SK-N-SH (cell line): ENCODE measurements around the gene PTEN. TPM values are rescaled to one million over a fixed set of nuclear protein-coding genes. Genes with fewer than 3 reads are reported as not detected.

Source experiments
- CTCF ChIA-PET: fragments of 300-600, 350-600 bp; formaldehyde crosslinking; extraction: SDS; loops from one replicate; lab custom pipeline; 2021; lab: Yijun Ruan, JAX
- POLR2A ChIA-PET: fragments of 350-600 bp; sonication (Branson Sonifier 250); formaldehyde crosslinking; extraction: SDS; loops from one replicate; lab custom pipeline; 2020; ENCODE audit warnings: antibody characterized with exemption, inconsistent platforms; lab: Yijun Ruan, JAX
- DNase-seq: peaks from one replicate; pipeline ENCODE4 v3.0.0; 2012
- H2AFZ ChIP-seq: fragments of 200-600 bp; sonication (generic); 2 replicates; pipeline ENCODE4 v1.8.1; 2016; ENCODE audit warnings: antibody characterized with exemption, mild to moderate bottlenecking, low read depth
- H3F3A ChIP-seq: fragments of 200-600 bp; sonication (generic); replicated peaks from 2 replicates; pipeline ENCODE3; 2016; ENCODE audit warnings: antibody characterized with exemption, mild to moderate bottlenecking; ENCODE audit not compliant: insufficient read depth
- H3K27ac ChIP-seq, 2 experiments: fragments of 200-500 bp in 1 of 2; fragments of 200-600 bp in 1 of 2; sonication (Bioruptor generic) in 1 of 2; sonication (generic), shearing (Covaris generic) in 1 of 2; 2 replicates each; pipeline versions ENCODE4 v1.5.1 to v1.6.1; 2014 to 2016; ENCODE audit warnings: low read depth in 2 of 2, inconsistent platforms in 1 of 2, low read length in 1 of 2, mild to moderate bottlenecking in 1 of 2, mixed read lengths in 1 of 2
- H3K27me3 ChIP-seq: fragments of 200-600 bp; sonication (generic), shearing (Covaris generic); 2 replicates; pipeline ENCODE4 v1.6.1; 2016; ENCODE audit warnings: mixed run types; ENCODE audit not compliant: insufficient read depth
- H3K36me3 ChIP-seq, 2 experiments: fragments of 200-500 bp in 1 of 2; fragments of 200-600 bp in 1 of 2; sonication (Bioruptor generic) in 1 of 2; sonication (generic) in 1 of 2; replicated peaks in 1 of 2; 2 replicates each; pipeline versions ENCODE3 to v1.5.1; 2014 to 2016; ENCODE audit warnings: low read length in 1 of 2, mild to moderate bottlenecking in 1 of 2; ENCODE audit not compliant: insufficient read depth in 2 of 2, control insufficient read depth in 1 of 2
- H3K4me1 ChIP-seq, 2 experiments: fragments of 200-500 bp in 1 of 2; fragments of 200-600 bp in 1 of 2; sonication (Bioruptor generic) in 1 of 2; sonication (generic), shearing (Covaris generic) in 1 of 2; 2 replicates each; pipeline versions ENCODE4 v1.5.1 to v1.6.1; 2014 to 2016; ENCODE audit warnings: low read depth in 1 of 2, low read length in 1 of 2, mixed run types in 1 of 2; ENCODE audit not compliant: insufficient read depth in 2 of 2, control insufficient read depth in 1 of 2
- H3K4me2 ChIP-seq: fragments of 200-600 bp; sonication (generic), shearing (Covaris generic); 2 replicates; pipeline ENCODE4 v1.6.1; 2017; ENCODE audit warnings: mixed run types
- H3K4me3 ChIP-seq, 2 experiments: fragments of 200-500 bp in 1 of 2; fragments of 200-600 bp in 1 of 2; sonication (Bioruptor generic) in 1 of 2; sonication (generic), shearing (Covaris generic) in 1 of 2; 2 replicates each; pipeline versions ENCODE4 v1.5.1 to v1.8.1; 2014 to 2016; ENCODE audit warnings: low read depth in 2 of 2, inconsistent platforms in 1 of 2, low read length in 1 of 2, mild to moderate bottlenecking in 1 of 2, mixed read lengths in 1 of 2, moderate library complexity in 1 of 2
- H3K79me2 ChIP-seq: fragments of 200-600 bp; sonication (generic); 2 replicates; pipeline ENCODE4 v1.8.1; 2017; ENCODE audit warnings: mild to moderate bottlenecking; ENCODE audit not compliant: insufficient read depth
- H3K9ac ChIP-seq: fragments of 200-600 bp; sonication (generic); 2 replicates; pipeline ENCODE4 v1.6.1; 2017; ENCODE audit warnings: mixed run types
- H3K9me2 ChIP-seq: fragments of 200-600 bp; sonication (generic); 2 replicates; pipeline ENCODE4 v1.6.1; 2017; ENCODE audit warnings: mixed run types
- H3K9me3 ChIP-seq: fragments of 200-600 bp; sonication (generic); 2 replicates; pipeline ENCODE4 v1.6.1; 2017; ENCODE audit warnings: mixed run types, mild to moderate bottlenecking, moderate library complexity
- H4K20me1 ChIP-seq: fragments of 200-600 bp; sonication (generic); 2 replicates; pipeline ENCODE4 v1.6.1; 2017; ENCODE audit warnings: mild to moderate bottlenecking, mixed run types; ENCODE audit not compliant: insufficient read depth
- CHD2 ChIP-seq: fragments of 150-350 bp; IDR thresholded peaks from 2 replicates; pipeline ENCODE4 v1.6.1; 2018; ENCODE audit warnings: low read length; ENCODE audit not compliant: partially characterized antibody
- ELF1 ChIP-seq: IDR thresholded peaks from 2 replicates; pipeline ENCODE4 v1.4.0; 2012
- EP300 ChIP-seq, 2 experiments: IDR thresholded peaks; 2 replicates each; pipeline versions ENCODE4 v1.4.0 to v1.6.1; 2012; ENCODE audit warnings: borderline replicate concordance in 1 of 2, low read depth in 1 of 2, low read length in 1 of 2
- FOSL2 ChIP-seq: IDR thresholded peaks from 2 replicates; pipeline ENCODE4 v1.4.0; 2012; ENCODE audit warnings: low read depth, mild to moderate bottlenecking, moderate library complexity, borderline replicate concordance
- FOXJ3 ChIP-seq: sonication (generic); formaldehyde crosslinking; IDR thresholded peaks from 2 replicates; pipeline ENCODE4 v1.5.1; 2020; ENCODE audit warnings: mild to moderate bottlenecking, missing genetic modification reagents
- FOXM1 ChIP-seq: IDR thresholded peaks from 2 replicates; pipeline ENCODE4 v1.4.0; 2012; ENCODE audit warnings: low read depth, mild to moderate bottlenecking
- JUND ChIP-seq: IDR thresholded peaks from 2 replicates; pipeline ENCODE4 v1.4.0; 2012
- MEF2A ChIP-seq: IDR thresholded peaks from 2 replicates; pipeline ENCODE4 v1.4.0; 2012; ENCODE audit warnings: low read depth, borderline replicate concordance
- NRF1 ChIP-seq: IDR thresholded peaks from 2 replicates; pipeline ENCODE4 v1.6.1; 2012; ENCODE audit warnings: low read depth, mild to moderate bottlenecking, low read length
- RAD21 ChIP-seq: IDR thresholded peaks from 2 replicates; pipeline ENCODE4 v1.6.1; 2012; ENCODE audit warnings: mild to moderate bottlenecking, low read length
- RCOR1 ChIP-seq: fragments of 150-350 bp; IDR thresholded peaks from 2 replicates; pipeline ENCODE4 v1.6.1; 2017; ENCODE audit warnings: antibody characterized with exemption, low read length
- SIN3A ChIP-seq: IDR thresholded peaks from 2 replicates; pipeline ENCODE4 v1.6.1; 2012; ENCODE audit warnings: low read depth, mild to moderate bottlenecking, low read length, moderate library complexity, borderline replicate concordance
- TCF12 ChIP-seq: IDR thresholded peaks from 2 replicates; pipeline ENCODE4 v1.4.0; 2012
- YY1 ChIP-seq: IDR thresholded peaks from 2 replicates; pipeline ENCODE4 v1.4.0; 2012; ENCODE audit warnings: low read depth, mild to moderate bottlenecking
- WGBS: methylation state at CpG from one replicate; pipeline ENCODE4 v1.1.6; 2017; ENCODE audit warnings: low lambda C conversion rate; 5-methylcytosine and 5-hydroxymethylcytosine counted together
- polyA plus RNA-seq, 3 experiments: library from polyadenylated mRNA; depleted of rRNA; stranded (reverse); fragments of >200 nt; gene quantifications; 2 replicates each; pipeline ENCODE4 v1.2.3, GENCODE V29; 2012
- TF ChIP-seq, protein P1 (sequence below): fragments of 150-350 bp; IDR thresholded peaks from 2 replicates; pipeline ENCODE4 v1.6.1; 2016; ENCODE audit warnings: mild to moderate bottlenecking, low read depth, low read length
- TF ChIP-seq, protein P2 (sequence below): IDR thresholded peaks from 2 replicates; pipeline ENCODE4 v1.4.0; 2012; ENCODE audit warnings: low read depth, borderline replicate concordance
- TF ChIP-seq, protein P3 (sequence below): IDR thresholded peaks from 2 replicates; pipeline ENCODE4 v1.4.0; 2012; ENCODE audit warnings: low read depth, borderline replicate concordance

PTEN gene
- polyA plus RNA-seq, 1 of the 3 experiments (the other 2 are of a cell fraction), result 12.8 TPM

DNA sequence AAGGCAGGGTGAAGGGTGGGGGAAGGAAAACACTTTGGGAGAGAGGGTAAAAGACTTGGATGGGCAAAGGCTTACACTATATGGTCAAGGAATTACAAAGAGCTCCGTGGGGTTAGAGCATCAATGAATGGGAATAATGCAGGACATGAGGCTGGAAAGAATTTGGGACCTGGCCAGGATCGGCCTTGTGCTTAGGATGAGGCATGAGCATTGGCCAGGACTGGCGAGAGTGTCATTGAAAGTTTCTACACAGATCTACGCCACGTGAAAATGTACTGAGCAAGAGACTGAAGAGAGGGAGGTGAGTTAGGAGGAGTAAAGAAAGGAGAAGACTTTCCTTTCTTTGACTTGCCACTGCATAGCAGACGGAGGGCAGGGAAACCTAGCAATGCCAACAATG is 142.8 kb downstream of the PTEN start:
- H3K36me3 ChIP-seq, result no peaks in the 10 kb centered on the region
- no peak overlapping the region for H3K27ac ChIP-seq
- H3K9me2 ChIP-seq, result no peaks in the 10 kb centered on the region
- H3K9me3 ChIP-seq, result no peaks in the 10 kb centered on the region
- H3F3A ChIP-seq, result no peaks in the 10 kb centered on the region
- WGBS, result 92% methylated on average over 6 of the region's 6 CpGs
- DNase-seq, result no peak
- H3K9ac ChIP-seq, result no peak overlapping the region
- no peaks in the 10 kb centered on the region for H3K4me1 ChIP-seq
- no peak overlapping the region for H2AFZ ChIP-seq
- no peaks in the 10 kb centered on the region for H4K20me1 ChIP-seq
- no peak overlapping the region for H3K4me3 ChIP-seq
- no peak overlapping the region for H3K4me2 ChIP-seq
- no peaks in the 10 kb centered on the region for H3K79me2 ChIP-seq
- H3K27me3 ChIP-seq, result no peaks in the 10 kb centered on the region
- ChIA-PET CTCF (interaction anchor here (2.0 kb wide), 1 partner anchor 16 kb away, joined by 5 read pairs; no protein-coding TSS in a partner anchor), POLR2A (no interaction called here)
- TF ChIP-seq, protein P1, sequence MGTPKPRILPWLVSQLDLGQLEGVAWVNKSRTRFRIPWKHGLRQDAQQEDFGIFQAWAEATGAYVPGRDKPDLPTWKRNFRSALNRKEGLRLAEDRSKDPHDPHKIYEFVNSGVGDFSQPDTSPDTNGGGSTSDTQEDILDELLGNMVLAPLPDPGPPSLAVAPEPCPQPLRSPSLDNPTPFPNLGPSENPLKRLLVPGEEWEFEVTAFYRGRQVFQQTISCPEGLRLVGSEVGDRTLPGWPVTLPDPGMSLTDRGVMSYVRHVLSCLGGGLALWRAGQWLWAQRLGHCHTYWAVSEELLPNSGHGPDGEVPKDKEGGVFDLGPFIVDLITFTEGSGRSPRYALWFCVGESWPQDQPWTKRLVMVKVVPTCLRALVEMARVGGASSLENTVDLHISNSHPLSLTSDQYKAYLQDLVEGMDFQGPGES, result no peak
- TF ChIP-seq FOXM1 (no peak), TCF12 (no peak), ELF1 (no peak), SIN3A (no peak), MEF2A (no peak), FOXJ3 (no peak), JUND (no peak), FOSL2 (no peak), RCOR1 (no peak), YY1 (no peak), RAD21 (no peak), EP300 (IDR thresholded peaks at IDR 0.05; ENCODE audit: borderline replicate concordance in 1 of 2, low read depth in 1 of 2, low read length in 1 of 2) (no peak), CHD2 (no peak), NRF1 (no peak)
- TF ChIP-seq, protein P2, sequence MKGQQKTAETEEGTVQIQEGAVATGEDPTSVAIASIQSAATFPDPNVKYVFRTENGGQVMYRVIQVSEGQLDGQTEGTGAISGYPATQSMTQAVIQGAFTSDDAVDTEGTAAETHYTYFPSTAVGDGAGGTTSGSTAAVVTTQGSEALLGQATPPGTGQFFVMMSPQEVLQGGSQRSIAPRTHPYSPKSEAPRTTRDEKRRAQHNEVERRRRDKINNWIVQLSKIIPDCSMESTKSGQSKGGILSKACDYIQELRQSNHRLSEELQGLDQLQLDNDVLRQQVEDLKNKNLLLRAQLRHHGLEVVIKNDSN, result no peak
- TF ChIP-seq, protein P3, sequence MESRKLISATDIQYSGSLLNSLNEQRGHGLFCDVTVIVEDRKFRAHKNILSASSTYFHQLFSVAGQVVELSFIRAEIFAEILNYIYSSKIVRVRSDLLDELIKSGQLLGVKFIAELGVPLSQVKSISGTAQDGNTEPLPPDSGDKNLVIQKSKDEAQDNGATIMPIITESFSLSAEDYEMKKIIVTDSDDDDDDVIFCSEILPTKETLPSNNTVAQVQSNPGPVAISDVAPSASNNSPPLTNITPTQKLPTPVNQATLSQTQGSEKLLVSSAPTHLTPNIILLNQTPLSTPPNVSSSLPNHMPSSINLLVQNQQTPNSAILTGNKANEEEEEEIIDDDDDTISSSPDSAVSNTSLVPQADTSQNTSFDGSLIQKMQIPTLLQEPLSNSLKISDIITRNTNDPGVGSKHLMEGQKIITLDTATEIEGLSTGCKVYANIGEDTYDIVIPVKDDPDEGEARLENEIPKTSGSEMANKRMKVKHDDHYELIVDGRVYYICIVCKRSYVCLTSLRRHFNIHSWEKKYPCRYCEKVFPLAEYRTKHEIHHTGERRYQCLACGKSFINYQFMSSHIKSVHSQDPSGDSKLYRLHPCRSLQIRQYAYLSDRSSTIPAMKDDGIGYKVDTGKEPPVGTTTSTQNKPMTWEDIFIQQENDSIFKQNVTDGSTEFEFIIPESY, result no peak
